ENCODE data around the gene MIER2. TPM values are rescaled to one million over a fixed set of nuclear protein-coding genes. Genes with fewer than 3 reads are reported as not detected.

The MIER2 gene
- total RNA-seq, 1 donor from 2014 or later = 43.5 TPM

DNA sequence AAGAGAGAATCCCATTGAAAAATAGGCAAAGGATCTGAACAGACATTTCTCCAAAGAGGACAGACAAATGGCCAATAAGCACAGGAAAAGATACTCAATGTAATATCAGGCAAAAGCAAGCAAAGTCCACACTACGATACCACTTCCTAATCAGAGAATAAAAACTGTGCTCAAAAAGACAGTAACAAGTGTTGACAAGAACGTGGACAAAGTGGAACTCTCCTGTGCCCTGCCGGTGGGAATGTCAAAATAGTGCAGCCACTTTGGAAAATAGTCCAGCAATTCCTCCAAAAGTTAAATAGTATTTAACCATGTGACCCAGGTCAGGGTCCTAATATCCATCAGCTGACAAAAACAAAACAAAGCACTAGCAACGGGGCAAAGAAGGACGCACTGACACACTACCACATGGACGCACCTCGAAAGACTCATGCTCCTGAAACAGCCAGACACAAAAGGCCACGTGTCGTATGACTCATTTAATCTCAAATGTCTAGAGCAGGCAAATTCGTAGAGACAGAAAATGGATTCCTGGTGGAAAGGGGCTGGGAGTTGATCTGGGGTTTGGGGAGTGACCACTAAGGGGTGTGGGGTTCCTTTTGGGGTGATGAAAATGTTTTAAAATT lies 5.2 kb downstream of the MIER2 start:
- FAIRE-seq (peak; percentile 23), DNase-seq (ENCODE audit: low read depth) (peak; percentile 47)
- no peaks in the 10 kb centered on the region for H3K27me3 Mint-ChIP-seq (ENCODE audit: low read depth, unreplicated experiment)
- H3K9me3 ChIP-seq (ENCODE audit: insufficient read depth, low read depth, low read length) = peaks cover 3% of the 10 kb centered on the region
- H3K4me3 Mint-ChIP-seq (ENCODE audit: unreplicated experiment) = no peak overlapping the region
- no peaks in the 10 kb centered on the region for H3K27me3 ChIP-seq (ENCODE audit: insufficient read depth, low read length)
- peaks cover 88% of the 10 kb centered on the region for H4K20me1 ChIP-seq (ENCODE audit: insufficient read depth, low read length)
- H3K4me1 ChIP-seq (ENCODE audit: insufficient read depth, low read length) = peaks cover 24% of the 10 kb centered on the region
- peaks cover 43% of the 10 kb centered on the region for H3K4me1 Mint-ChIP-seq (ENCODE audit: low read depth, unreplicated experiment)
- H3K36me3 ChIP-seq (ENCODE audit: insufficient read depth, low read length) = peaks cover 8% of the 10 kb centered on the region
- H3K27ac Mint-ChIP-seq (ENCODE audit: unreplicated experiment) = no peak overlapping the region
- H3K4me2 ChIP-seq (ENCODE audit: low read length) = peak overlapping the region; percentile 12
- peaks cover 94% of the 10 kb centered on the region for H3K79me2 ChIP-seq (ENCODE audit: insufficient read depth, low read length)
- no peak overlapping the region for H3K27ac ChIP-seq (ENCODE audit: low read depth, low read length)
- H2AFZ ChIP-seq (ENCODE audit: low read depth, low read length) = no peak overlapping the region
- H3K9me3 Mint-ChIP-seq (ENCODE audit: unreplicated experiment) = peaks cover 5% of the 10 kb centered on the region
- TF ChIP-seq, protein P1, sequence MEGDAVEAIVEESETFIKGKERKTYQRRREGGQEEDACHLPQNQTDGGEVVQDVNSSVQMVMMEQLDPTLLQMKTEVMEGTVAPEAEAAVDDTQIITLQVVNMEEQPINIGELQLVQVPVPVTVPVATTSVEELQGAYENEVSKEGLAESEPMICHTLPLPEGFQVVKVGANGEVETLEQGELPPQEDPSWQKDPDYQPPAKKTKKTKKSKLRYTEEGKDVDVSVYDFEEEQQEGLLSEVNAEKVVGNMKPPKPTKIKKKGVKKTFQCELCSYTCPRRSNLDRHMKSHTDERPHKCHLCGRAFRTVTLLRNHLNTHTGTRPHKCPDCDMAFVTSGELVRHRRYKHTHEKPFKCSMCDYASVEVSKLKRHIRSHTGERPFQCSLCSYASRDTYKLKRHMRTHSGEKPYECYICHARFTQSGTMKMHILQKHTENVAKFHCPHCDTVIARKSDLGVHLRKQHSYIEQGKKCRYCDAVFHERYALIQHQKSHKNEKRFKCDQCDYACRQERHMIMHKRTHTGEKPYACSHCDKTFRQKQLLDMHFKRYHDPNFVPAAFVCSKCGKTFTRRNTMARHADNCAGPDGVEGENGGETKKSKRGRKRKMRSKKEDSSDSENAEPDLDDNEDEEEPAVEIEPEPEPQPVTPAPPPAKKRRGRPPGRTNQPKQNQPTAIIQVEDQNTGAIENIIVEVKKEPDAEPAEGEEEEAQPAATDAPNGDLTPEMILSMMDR (IDR thresholded peaks at IDR 0.05; ENCODE audit: insufficient read depth, low read depth, low read length) = no peak
- TF ChIP-seq EZH2 (IDR thresholded peaks at IDR 0.05; ENCODE audit: insufficient read depth, low read length) = no peak
- H3K9ac ChIP-seq (ENCODE audit: low read length) = no peak overlapping the region
- H3K36me3 Mint-ChIP-seq (ENCODE audit: low read depth, unreplicated experiment) = peaks cover 37% of the 10 kb centered on the region
- H3K4me3 ChIP-seq (ENCODE audit: insufficient read depth, low read depth, low read length) = no peak overlapping the region

DNA sequence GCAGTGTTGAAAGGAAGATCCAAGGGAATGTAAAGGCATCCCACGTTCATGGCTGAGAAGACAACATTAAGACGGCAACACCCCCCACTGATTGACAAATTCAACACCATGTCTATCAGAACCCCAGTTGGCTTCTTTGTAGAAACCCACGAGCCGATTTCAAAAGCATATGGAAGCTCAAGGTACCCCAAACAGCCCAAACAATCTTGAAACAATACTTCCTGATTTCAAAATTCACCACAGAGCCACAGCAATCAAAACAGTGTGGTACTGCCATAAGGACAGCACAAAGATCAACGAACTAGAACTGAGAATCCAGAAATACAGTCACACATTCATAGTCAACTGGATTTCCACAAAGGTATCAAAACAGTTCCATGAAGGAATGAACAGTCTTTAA lies 6.2 kb downstream of the MIER2 start:
- H3K4me3 Mint-ChIP-seq (ENCODE audit: unreplicated experiment) = no peak overlapping the region
- Histone ChIP-seq H3K27ac (ENCODE audit: low read depth, low read length) (no peak overlapping the region), H4K20me1 (ENCODE audit: insufficient read depth, low read length) (peaks cover 90% of the 10 kb centered on the region), H3K27me3 (ENCODE audit: insufficient read depth, low read length) (no peaks in the 10 kb centered on the region), H3K79me2 (ENCODE audit: insufficient read depth, low read length) (peaks cover 91% of the 10 kb centered on the region), H3K4me3 (ENCODE audit: insufficient read depth, low read depth, low read length) (no peak overlapping the region), H2AFZ (ENCODE audit: low read depth, low read length) (no peak overlapping the region), H3K4me2 (ENCODE audit: low read length) (no peak overlapping the region), H3K4me1 (ENCODE audit: insufficient read depth, low read length) (peaks cover 20% of the 10 kb centered on the region), H3K9me3 (ENCODE audit: insufficient read depth, low read depth, low read length) (peaks cover 3% of the 10 kb centered on the region), H3K36me3 (ENCODE audit: insufficient read depth, low read length) (peaks cover 8% of the 10 kb centered on the region), H3K9ac (ENCODE audit: low read length) (no peak overlapping the region)
- no peak for DNase-seq (ENCODE audit: low read depth)
- no peak overlapping the region for H3K27ac Mint-ChIP-seq (ENCODE audit: unreplicated experiment)
- TF ChIP-seq, protein P1 (IDR thresholded peaks at IDR 0.05; ENCODE audit: insufficient read depth, low read depth, low read length) = no peak
- no peak for TF ChIP-seq EZH2 (IDR thresholded peaks at IDR 0.05; ENCODE audit: insufficient read depth, low read length)
- no peaks in the 10 kb centered on the region for H3K27me3 Mint-ChIP-seq (ENCODE audit: low read depth, unreplicated experiment)
- no peak for FAIRE-seq
- H3K36me3 Mint-ChIP-seq (ENCODE audit: low read depth, unreplicated experiment) = peaks cover 38% of the 10 kb centered on the region
- H3K9me3 Mint-ChIP-seq (ENCODE audit: unreplicated experiment) = peaks cover 5% of the 10 kb centered on the region
- H3K4me1 Mint-ChIP-seq (ENCODE audit: low read depth, unreplicated experiment) = peaks cover 39% of the 10 kb centered on the region

DNA sequence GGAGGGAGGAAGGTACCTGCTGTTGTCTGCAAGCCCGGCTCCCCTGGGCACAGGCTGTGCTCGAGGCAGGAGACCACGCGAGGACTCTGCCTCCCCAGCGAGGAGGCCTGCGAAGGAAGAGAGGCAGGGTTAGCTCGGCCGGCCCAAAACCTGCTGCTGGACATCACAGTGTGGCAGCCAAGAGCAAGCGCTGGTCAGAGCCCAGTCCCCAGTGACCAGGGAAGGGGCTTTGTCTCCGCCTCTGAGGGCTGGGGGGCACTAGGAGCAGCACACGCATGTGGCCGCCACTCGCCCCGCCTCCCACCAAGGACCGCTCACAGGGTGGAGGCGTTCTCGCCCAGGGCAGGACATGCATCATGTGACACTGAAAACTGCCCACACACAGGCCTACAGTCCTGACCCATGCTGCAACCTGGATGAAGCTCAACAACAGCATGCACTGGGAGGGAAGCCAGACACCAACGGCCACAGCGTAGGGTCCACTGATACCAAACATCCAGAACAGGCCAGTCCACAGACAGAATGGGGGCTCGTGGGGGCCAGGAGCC lies 8.5 kb downstream of the MIER2 start:
- peaks cover 3% of the 10 kb centered on the region for H3K9me3 ChIP-seq (ENCODE audit: insufficient read depth, low read depth, low read length)
- no peak overlapping the region for H3K4me2 ChIP-seq (ENCODE audit: low read length)
- Mint-ChIP-seq H3K4me1 (ENCODE audit: low read depth, unreplicated experiment) (peaks cover 18% of the 10 kb centered on the region), H3K4me3 (ENCODE audit: unreplicated experiment) (no peak overlapping the region), H3K36me3 (ENCODE audit: low read depth, unreplicated experiment) (peaks cover 26% of the 10 kb centered on the region), H3K27me3 (ENCODE audit: low read depth, unreplicated experiment) (no peaks in the 10 kb centered on the region), H3K27ac (ENCODE audit: unreplicated experiment) (no peak overlapping the region), H3K9me3 (ENCODE audit: unreplicated experiment) (peaks cover 5% of the 10 kb centered on the region)
- H3K27me3 ChIP-seq (ENCODE audit: insufficient read depth, low read length) = no peaks in the 10 kb centered on the region
- H4K20me1 ChIP-seq (ENCODE audit: insufficient read depth, low read length) = peaks cover 71% of the 10 kb centered on the region
- H3K79me2 ChIP-seq (ENCODE audit: insufficient read depth, low read length) = peaks cover 73% of the 10 kb centered on the region
- FAIRE-seq (no peak), DNase-seq (ENCODE audit: low read depth) (no peak)
- no peak overlapping the region for H3K9ac ChIP-seq (ENCODE audit: low read length)
- H2AFZ ChIP-seq (ENCODE audit: low read depth, low read length) = no peak overlapping the region
- no peak for TF ChIP-seq EZH2 (IDR thresholded peaks at IDR 0.05; ENCODE audit: insufficient read depth, low read length)
- TF ChIP-seq, protein P1 (IDR thresholded peaks at IDR 0.05; ENCODE audit: insufficient read depth, low read depth, low read length) = no peak
- H3K27ac ChIP-seq (ENCODE audit: low read depth, low read length) = no peak overlapping the region
- no peak overlapping the region for H3K4me3 ChIP-seq (ENCODE audit: insufficient read depth, low read depth, low read length)
- H3K4me1 ChIP-seq (ENCODE audit: insufficient read depth, low read length) = peaks cover 4% of the 10 kb centered on the region
- peaks cover 10% of the 10 kb centered on the region for H3K36me3 ChIP-seq (ENCODE audit: insufficient read depth, low read length)
